IMR-90 (cell line): Measurements from ENCODE around the gene DUSP12. TPM values are rescaled to one million over a fixed set of nuclear protein-coding genes. Genes with fewer than 3 reads are reported as not detected.

Experiments used
- ATAC-seq: fragments of 200-7000 bp; cut with Tn5 transposase; 2 replicates; pipeline ENCODE4 v1.9.1; 2020; ENCODE audit warnings: low read depth, mild to moderate bottlenecking, moderate library complexity
- BruUV-seq: library from RNA; stranded (reverse); fragments of 400-500 nt; replicated peaks from 2 replicates; lab custom pipeline; 2021; lab: Mats Ljungman, UMichigan
- CTCF ChIA-PET: fragments of 300-600 bp; formaldehyde crosslinking; extraction: SDS; loops from one replicate; lab custom pipeline; 2021; ENCODE audit warnings: antibody characterized with exemption; lab: Yijun Ruan, JAX
- POLR2A ChIA-PET: fragments of 300-600 bp; sonication (Branson Sonifier 250); formaldehyde crosslinking; loops from one replicate; lab custom pipeline; 2022; ENCODE audit warnings: antibody characterized with exemption; ENCODE audit not compliant: unreplicated experiment; lab: Charles Lee
- DNase-seq: peaks from one replicate; pipeline ENCODE4 v3.0.0; 2013
- H2AFZ ChIP-seq: replicated peaks from 2 replicates; pipeline ENCODE3; 2013; ENCODE audit warnings: low read length, mild to moderate bottlenecking; ENCODE audit not compliant: poor library complexity
- H2AK5ac ChIP-seq: 2 replicates; pipeline ENCODE4 v1.6.1; 2013; ENCODE audit warnings: low read depth, low read length, inconsistent platforms
- H2AK9ac ChIP-seq: replicated peaks from 2 replicates; pipeline ENCODE3; 2013; ENCODE audit warnings: mild to moderate bottlenecking, low read depth, low read length, moderate library complexity; ENCODE audit not compliant: poor library complexity
- H2BK120ac ChIP-seq: 2 replicates; pipeline ENCODE4 v1.6.1; 2013; ENCODE audit warnings: low read depth, low read length, inconsistent platforms
- H2BK15ac ChIP-seq: 3 replicates; pipeline ENCODE4 v1.6.1; 2013; ENCODE audit warnings: low read depth, low read length, inconsistent platforms
- H2BK20ac ChIP-seq: 2 replicates; pipeline ENCODE4 v1.6.1; 2013; ENCODE audit warnings: low read depth, mild to moderate bottlenecking, inconsistent platforms, low read length, moderate library complexity
- H2BK5ac ChIP-seq: 2 replicates; pipeline ENCODE4 v1.6.1; 2013; ENCODE audit warnings: mild to moderate bottlenecking, low read depth, low read length, inconsistent platforms; ENCODE audit not compliant: poor library complexity, severe bottlenecking
- H3K14ac ChIP-seq: replicated peaks from 2 replicates; pipeline ENCODE4 v1.6.1; 2013; ENCODE audit warnings: low read depth, low read length, inconsistent platforms
- H3K18ac ChIP-seq: 2 replicates; pipeline ENCODE4 v1.6.1; 2013; ENCODE audit warnings: low read depth, low read length, control low read depth
- H3K23ac ChIP-seq: 2 replicates; pipeline ENCODE4 v1.6.1; 2013; ENCODE audit warnings: low read depth, low read length, inconsistent platforms
- H3K27ac ChIP-seq: 2 replicates; pipeline ENCODE4 v1.5.1; 2013; ENCODE audit warnings: mild to moderate bottlenecking, control low read depth, low read length; ENCODE audit not compliant: insufficient read depth
- H3K27me3 ChIP-seq: 2 replicates; pipeline ENCODE4 v1.6.1; 2013; ENCODE audit warnings: low read length; ENCODE audit not compliant: control insufficient read depth, insufficient read depth
- H3K36me3 ChIP-seq: 2 replicates; pipeline ENCODE4 v1.6.1; 2013; ENCODE audit warnings: low read length, mixed read lengths; ENCODE audit not compliant: control insufficient read depth, insufficient read depth
- H3K4ac ChIP-seq: 2 replicates; pipeline ENCODE4 v1.6.1; 2013; ENCODE audit warnings: low read depth, low read length, inconsistent platforms
- H3K4me1 ChIP-seq: 2 replicates; pipeline ENCODE4 v1.6.1; 2013; ENCODE audit warnings: low read length, mixed read lengths; ENCODE audit not compliant: control insufficient read depth, insufficient read depth
- H3K4me2 ChIP-seq: 2 replicates; pipeline ENCODE4 v1.6.1; 2013; ENCODE audit warnings: low read depth, mild to moderate bottlenecking, control low read depth, low read length, moderate library complexity
- H3K4me3 ChIP-seq: 2 replicates; pipeline ENCODE4 v1.5.1; 2013; ENCODE audit warnings: low read depth, mild to moderate bottlenecking, control low read depth, low read length, moderate library complexity; ENCODE audit not compliant: insufficient read depth
- H3K56ac ChIP-seq: 2 replicates; pipeline ENCODE4 v1.6.1; 2013; ENCODE audit warnings: low read length, inconsistent platforms; ENCODE audit not compliant: insufficient read depth; ENCODE audit errors: extremely low read depth
- H3K79me1 ChIP-seq, 2 experiments: 2 replicates each; pipeline ENCODE4 v1.6.1; 2013; ENCODE audit warnings: low read length in 2 of 2, inconsistent platforms in 1 of 2, low read depth in 1 of 2
- H3K9ac ChIP-seq: 2 replicates; pipeline ENCODE4 v1.6.1; 2013; ENCODE audit warnings: low read depth, low read length, control low read depth
- H3K9me1 ChIP-seq: 2 replicates; pipeline ENCODE4 v1.6.1; 2013; ENCODE audit warnings: low read length, inconsistent platforms; ENCODE audit not compliant: insufficient read depth
- H3K9me3 ChIP-seq: 2 replicates; pipeline ENCODE4 v1.6.1; 2013; ENCODE audit warnings: low read length; ENCODE audit not compliant: control insufficient read depth, insufficient read depth
- H4K20me1 ChIP-seq: 2 replicates; pipeline ENCODE4 v1.6.1; 2013; ENCODE audit warnings: low read length, inconsistent platforms; ENCODE audit not compliant: insufficient read depth
- H4K5ac ChIP-seq: 2 replicates; pipeline ENCODE4 v1.6.1; 2013; ENCODE audit warnings: mild to moderate bottlenecking, low read depth, low read length, control low read depth
- H4K8ac ChIP-seq, 2 experiments: 2 replicates each; pipeline ENCODE4 v1.6.1; 2013; ENCODE audit warnings: low read depth in 2 of 2, low read length in 2 of 2, control low read depth in 1 of 2, inconsistent platforms in 1 of 2
- H4K91ac ChIP-seq: 2 replicates; pipeline ENCODE4 v1.6.1; 2013; ENCODE audit warnings: low read depth, low read length, inconsistent platforms; ENCODE audit not compliant: insufficient read depth
- BHLHE40 ChIP-seq: fragments of 150-350 bp; IDR thresholded peaks from 2 replicates; pipeline ENCODE4 v1.6.1; 2016; ENCODE audit warnings: mild to moderate bottlenecking, low read depth, low read length
- CHD1 ChIP-seq: IDR thresholded peaks from 2 replicates; pipeline ENCODE4 v1.6.1; 2012; ENCODE audit warnings: low read depth, low read length, improper control_type of control experiment
- MAFK ChIP-seq: IDR thresholded peaks from 2 replicates; pipeline ENCODE4 v1.6.1; 2012; ENCODE audit warnings: low read depth, low read length, improper control_type of control experiment
- POLR2A ChIP-seq: IDR thresholded peaks from 2 replicates; pipeline ENCODE4 v1.6.1; 2012; ENCODE audit warnings: mild to moderate bottlenecking, low read depth, low read length
- RFX5 ChIP-seq: IDR thresholded peaks from 2 replicates; pipeline ENCODE4 v1.8.0; 2012; ENCODE audit warnings: low read depth, mild to moderate bottlenecking, low read length, moderate library complexity
- SMC3 ChIP-seq: fragments of 150-350 bp; IDR thresholded peaks from 2 replicates; pipeline ENCODE4 v1.6.1; 2016; ENCODE audit warnings: low read depth, mild to moderate bottlenecking, antibody characterized with exemption, low read length, moderate library complexity
- WGBS, 2 experiments: methylation state at CpG; one replicate each; pipeline versions ENCODE4 v1.1.5 to v1.1.7; 2013; ENCODE audit warnings: missing lambda C conversion rate in 2 of 2; ENCODE audit not compliant: insufficient read length in 1 of 2; ENCODE audit errors: extremely low coverage in 2 of 2; 5-methylcytosine and 5-hydroxymethylcytosine counted together
- dilution Hi-C: fragments of 300-500 bp; cut with HindIII; formaldehyde crosslinking; loops from one replicate; pipeline ENCODE4 v1.14.3; 2018; ENCODE audit warnings: low sequenced_read_pairs; ENCODE audit not compliant: unreplicated experiment
- in situ Hi-C: fragments of 300-500 bp; cut with MboI; formaldehyde crosslinking; loops from 3 replicates; pipeline ENCODE4 v1.14.3; 2019; ENCODE audit warnings: low sequenced_read_pairs, inconsistent platforms, mixed read lengths
- intact Hi-C: fragments of 100-400 bp; cut with micrococcal nuclease; formaldehyde crosslinking; loops from 2 replicates; pipeline ENCODE4 v1.10.0; 2022
- polyA plus RNA-seq, 3 experiments: library from polyadenylated mRNA; depleted of rRNA; stranded (reverse); fragments of >200 nt; gene quantifications; 2 replicates each; pipeline ENCODE4 v1.2.3, GENCODE V29; 2012; ENCODE audit warnings: low replicate concordance in 1 of 3
- total RNA-seq: library from RNA; depleted of rRNA; stranded (reverse); fragments of >200 nt; gene quantifications from 2 replicates; pipeline ENCODE4 v1.2.3, GENCODE V29; 2012

Gene DUSP12
- total and polyA plus RNA-seq, 2 of the 4 experiments (the other 2 are of a cell fraction) = 31.5 to 35.6 TPM

DNA sequence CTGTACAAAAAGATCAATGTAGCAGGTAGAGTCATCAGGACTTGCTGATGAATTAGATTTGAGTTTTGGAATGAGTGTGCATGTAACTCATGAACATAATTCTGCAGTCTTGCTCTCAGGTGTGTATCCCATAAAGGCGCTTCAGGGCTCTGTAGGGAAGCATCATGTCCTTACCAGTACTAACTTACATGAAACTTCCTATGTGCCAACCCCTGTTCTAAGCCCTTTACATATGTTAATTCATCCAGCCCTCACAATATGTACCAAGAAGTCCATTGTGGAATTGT lies 30.3 kb upstream of the DUSP12 start:
- intact Hi-C loops (no loop called here), in situ Hi-C loops (no loop called here)

More for the DNA sequence above, 30.3 kb upstream of the DUSP12 start:
- BruUV-seq = no TSS peak
- Histone ChIP-seq H3K14ac (no peak overlapping the region), H3K4me1 (peaks cover 2% of the 10 kb centered on the region), H2AK5ac (no peak overlapping the region), H3K9ac (no peak overlapping the region), H2BK15ac (no peak overlapping the region), H3K27me3 (no peaks in the 10 kb centered on the region), H3K79me1 (no peaks in the 10 kb centered on the region), H4K5ac (no peak overlapping the region), H3K9me1 (peaks cover 13% of the 10 kb centered on the region), H3K36me3 (no peaks in the 10 kb centered on the region), H3K4ac (no peak overlapping the region), H3K9me3 (no peaks in the 10 kb centered on the region), H3K4me2 (no peak overlapping the region), H3K56ac (no peak overlapping the region), H4K91ac (no peak overlapping the region), H2AFZ (no peak overlapping the region), H2BK120ac (no peak overlapping the region), H3K4me3 (no peak overlapping the region), H4K20me1 (no peaks in the 10 kb centered on the region), H2BK20ac (no peak overlapping the region), H2BK5ac (no peak overlapping the region), H3K27ac (no peak overlapping the region), H2AK9ac (no peak overlapping the region), H4K8ac (no peak overlapping the region), H3K23ac (no peak overlapping the region), H3K18ac (no peak overlapping the region)
- CTCF ChIA-PET = interaction anchor here (0.7 kb wide), 1 partner anchor 9 kb away, joined by 3 read pairs; no protein-coding TSS in a partner anchor
- WGBS, 2 experiments = no CpG with 5 or more reads among the region's 1 CpG
- no peak for ATAC-seq
- POLR2A ChIA-PET = no interaction called here
- dilution Hi-C loops = no loop called here
- TF ChIP-seq BHLHE40 = no peak
- no peak for TF ChIP-seq POLR2A
- no peak for TF ChIP-seq SMC3
- no peak for TF ChIP-seq RFX5
- TF ChIP-seq CHD1 = no peak
- TF ChIP-seq MAFK = no peak
- DNase-seq = no peak
